Astrocyte (in vitro differentiated cells and primary cell): ENCODE results near the gene GADL1. TPM values are rescaled to one million over a fixed set of nuclear protein-coding genes. Genes with fewer than 3 reads are reported as not detected.

Source experiments
- DNase-seq: peaks from one replicate; pipeline ENCODE4 v3.0.0-alpha.2; 2010; ENCODE audit warnings: low read depth
- FAIRE-seq: peaks from 2 replicates; lab custom pipeline; 2011; peaks lifted over from hg19 to GRCh38; lab: Jason Lieb, UNC
- H2AFZ ChIP-seq: 2 replicates; pipeline ENCODE4 v1.6.0; 2012; ENCODE audit warnings: low read depth, low read length, inconsistent platforms
- H3K27ac ChIP-seq: 2 replicates; pipeline ENCODE4 v1.5.1; 2011; ENCODE audit warnings: low read depth, low read length, inconsistent platforms
- H3K27me3 ChIP-seq: 2 replicates; pipeline ENCODE4 v1.6.0; 2011; ENCODE audit warnings: low read length, inconsistent platforms; ENCODE audit not compliant: insufficient read depth
- H3K36me3 ChIP-seq: 2 replicates; pipeline ENCODE4 v1.5.1; 2011; ENCODE audit warnings: low read length, inconsistent platforms; ENCODE audit not compliant: insufficient read depth
- H3K4me1 ChIP-seq: 2 replicates; pipeline ENCODE4 v1.5.1; 2011; ENCODE audit warnings: low read length, inconsistent platforms; ENCODE audit not compliant: insufficient read depth
- H3K4me2 ChIP-seq: 2 replicates; pipeline ENCODE4 v1.6.0; 2012; ENCODE audit warnings: low read length, inconsistent platforms
- H3K4me3 ChIP-seq: 2 replicates; pipeline ENCODE4 v1.5.1; 2011; ENCODE audit warnings: low read depth, mild to moderate bottlenecking, low read length, inconsistent platforms; ENCODE audit not compliant: insufficient read depth
- H3K79me2 ChIP-seq: 2 replicates; pipeline ENCODE4 v1.6.0; 2012; ENCODE audit warnings: mild to moderate bottlenecking, low read length, inconsistent platforms; ENCODE audit not compliant: insufficient read depth
- H3K9ac ChIP-seq: 2 replicates; pipeline ENCODE4 v1.6.0; 2012; ENCODE audit warnings: mild to moderate bottlenecking, low read length, inconsistent platforms
- H3K9me3 ChIP-seq: 2 replicates; pipeline ENCODE4 v1.5.1; 2012; ENCODE audit warnings: low read depth, mild to moderate bottlenecking, low read length, inconsistent platforms; ENCODE audit not compliant: insufficient read depth
- H4K20me1 ChIP-seq: 2 replicates; pipeline ENCODE4 v1.6.0; 2012; ENCODE audit warnings: low read length, inconsistent platforms; ENCODE audit not compliant: insufficient read depth
- H3K27ac Mint-ChIP-seq: one replicate; pipeline ENCODE4 v1.8.0; 2021; ENCODE audit warnings: mild to moderate bottlenecking, mixed read lengths; ENCODE audit not compliant: unreplicated experiment
- H3K27me3 Mint-ChIP-seq: one replicate; pipeline ENCODE4 v1.8.0; 2021; ENCODE audit warnings: low read depth, mixed read lengths; ENCODE audit not compliant: unreplicated experiment
- H3K36me3 Mint-ChIP-seq: one replicate; pipeline ENCODE4 v1.8.0; 2021; ENCODE audit warnings: low read depth, mixed read lengths; ENCODE audit not compliant: unreplicated experiment
- H3K4me1 Mint-ChIP-seq: one replicate; pipeline ENCODE4 v1.8.0; 2021; ENCODE audit warnings: low read depth, mixed read lengths; ENCODE audit not compliant: unreplicated experiment
- H3K4me3 Mint-ChIP-seq: one replicate; pipeline ENCODE4 v1.8.0; 2021; ENCODE audit warnings: mild to moderate bottlenecking, moderate library complexity, mixed read lengths; ENCODE audit not compliant: unreplicated experiment
- H3K9me3 Mint-ChIP-seq: one replicate; pipeline ENCODE4 v1.8.0; 2021; ENCODE audit warnings: mild to moderate bottlenecking, mixed read lengths; ENCODE audit not compliant: unreplicated experiment
- EZH2 ChIP-seq: IDR thresholded peaks from 2 replicates; pipeline ENCODE4 v1.6.1; 2012; ENCODE audit warnings: mild to moderate bottlenecking, low read length, inconsistent platforms; ENCODE audit not compliant: insufficient read depth
- total RNA-seq: library from RNA; stranded (reverse); gene quantifications from 2 replicates; pipeline ENCODE4 v1.2.1, GENCODE V29; 2021
- TF ChIP-seq, protein P1 (sequence below): IDR thresholded peaks from 2 replicates; pipeline ENCODE4 v1.5.1; 2011; ENCODE audit warnings: low read depth, mild to moderate bottlenecking, inconsistent platforms, low read length, moderate library complexity; ENCODE audit not compliant: insufficient read depth

GADL1 gene
- total RNA-seq, 1 donor from 2014 or later: 0.09 TPM

DNA sequence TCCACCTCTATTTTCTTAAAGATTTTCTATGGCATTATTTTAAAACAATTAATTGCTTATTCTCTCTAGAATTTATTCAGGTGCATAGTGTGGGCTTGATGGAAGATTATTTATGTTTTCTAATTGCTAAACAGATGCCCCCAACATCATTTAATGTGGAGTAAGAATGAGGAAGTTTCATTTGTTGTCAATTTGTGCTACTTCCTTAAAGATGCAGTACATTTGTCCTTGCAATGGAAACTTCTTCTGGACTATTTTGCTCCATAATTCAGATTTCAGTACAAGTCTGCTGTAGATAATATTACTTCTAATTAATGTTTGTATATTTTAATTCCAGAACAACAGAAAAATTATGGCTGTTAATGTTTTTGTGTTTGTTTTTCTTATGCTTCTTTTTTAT, 183.3 kb downstream of the GADL1 start:
- H3K36me3 ChIP-seq: no peaks in the 10 kb centered on the region
- no peak overlapping the region for H3K9ac ChIP-seq
- no peak for DNase-seq
- no peak overlapping the region for H3K27ac ChIP-seq
- H2AFZ ChIP-seq: no peak overlapping the region
- no peak overlapping the region for H3K4me3 ChIP-seq
- H3K27me3 Mint-ChIP-seq: no peaks in the 10 kb centered on the region
- H3K4me2 ChIP-seq: no peak overlapping the region
- TF ChIP-seq EZH2: no peak
- TF ChIP-seq, protein P1, sequence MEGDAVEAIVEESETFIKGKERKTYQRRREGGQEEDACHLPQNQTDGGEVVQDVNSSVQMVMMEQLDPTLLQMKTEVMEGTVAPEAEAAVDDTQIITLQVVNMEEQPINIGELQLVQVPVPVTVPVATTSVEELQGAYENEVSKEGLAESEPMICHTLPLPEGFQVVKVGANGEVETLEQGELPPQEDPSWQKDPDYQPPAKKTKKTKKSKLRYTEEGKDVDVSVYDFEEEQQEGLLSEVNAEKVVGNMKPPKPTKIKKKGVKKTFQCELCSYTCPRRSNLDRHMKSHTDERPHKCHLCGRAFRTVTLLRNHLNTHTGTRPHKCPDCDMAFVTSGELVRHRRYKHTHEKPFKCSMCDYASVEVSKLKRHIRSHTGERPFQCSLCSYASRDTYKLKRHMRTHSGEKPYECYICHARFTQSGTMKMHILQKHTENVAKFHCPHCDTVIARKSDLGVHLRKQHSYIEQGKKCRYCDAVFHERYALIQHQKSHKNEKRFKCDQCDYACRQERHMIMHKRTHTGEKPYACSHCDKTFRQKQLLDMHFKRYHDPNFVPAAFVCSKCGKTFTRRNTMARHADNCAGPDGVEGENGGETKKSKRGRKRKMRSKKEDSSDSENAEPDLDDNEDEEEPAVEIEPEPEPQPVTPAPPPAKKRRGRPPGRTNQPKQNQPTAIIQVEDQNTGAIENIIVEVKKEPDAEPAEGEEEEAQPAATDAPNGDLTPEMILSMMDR: no peak
- no peaks in the 10 kb centered on the region for H3K4me1 ChIP-seq
- no peaks in the 10 kb centered on the region for H3K9me3 ChIP-seq
- H3K27me3 ChIP-seq: no peaks in the 10 kb centered on the region
- no peak for FAIRE-seq
- no peak overlapping the region for H3K27ac Mint-ChIP-seq
- peaks cover 10% of the 10 kb centered on the region for H3K9me3 Mint-ChIP-seq
- no peak overlapping the region for H3K4me3 Mint-ChIP-seq
- no peaks in the 10 kb centered on the region for H4K20me1 ChIP-seq
- no peaks in the 10 kb centered on the region for H3K4me1 Mint-ChIP-seq
- no peaks in the 10 kb centered on the region for H3K79me2 ChIP-seq
- H3K36me3 Mint-ChIP-seq: peaks cover 4% of the 10 kb centered on the region

DNA sequence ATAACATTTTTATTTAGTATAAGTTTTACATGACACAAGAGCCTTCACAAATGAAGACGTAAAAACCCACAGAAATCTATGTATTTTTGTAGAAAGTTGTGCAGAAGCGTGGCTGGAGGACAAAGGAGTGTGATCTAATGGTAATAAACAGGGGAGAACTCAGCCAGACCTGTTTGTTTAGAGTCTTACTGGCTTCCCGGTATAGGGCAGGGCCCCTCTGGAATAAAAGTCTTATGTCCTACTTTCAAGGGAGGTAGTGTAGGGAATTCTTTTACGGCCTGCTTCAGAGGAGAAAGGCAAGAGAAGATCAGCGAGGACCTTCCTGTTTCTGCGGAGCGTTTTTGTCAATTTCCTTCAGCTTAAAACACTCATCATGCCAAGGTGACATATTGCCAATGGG, 184.4 kb downstream of the GADL1 start:
- Mint-ChIP-seq H3K27ac (no peak overlapping the region), H3K4me3 (no peak overlapping the region)
- H2AFZ ChIP-seq: no peak overlapping the region

DNA sequence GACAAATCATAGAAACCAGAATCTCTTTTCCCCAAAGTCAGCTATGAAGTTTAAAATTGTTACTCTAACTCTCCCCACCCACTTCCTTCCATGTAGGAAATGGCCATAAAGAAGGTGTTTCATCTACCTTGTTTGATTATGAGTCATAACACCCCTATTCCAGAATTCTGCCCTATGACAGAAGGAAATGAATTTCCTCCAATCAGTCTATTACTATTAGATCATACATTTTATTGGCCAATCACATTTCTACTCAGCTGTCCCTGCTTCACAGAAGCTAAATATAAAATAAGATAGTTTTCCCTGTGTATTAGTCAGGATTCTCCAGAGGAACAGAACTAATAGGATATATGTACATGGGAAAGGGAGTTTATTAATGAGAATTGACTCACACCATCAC, 186.0 kb downstream of the GADL1 start:
- FAIRE-seq: no peak
- H3K36me3 Mint-ChIP-seq: peaks cover 6% of the 10 kb centered on the region
- no peaks in the 10 kb centered on the region for H3K4me1 ChIP-seq
- H2AFZ ChIP-seq: no peak overlapping the region
- no peak for DNase-seq
- no peaks in the 10 kb centered on the region for H3K4me1 Mint-ChIP-seq
- peaks cover 8% of the 10 kb centered on the region for H3K9me3 Mint-ChIP-seq
- H3K27ac Mint-ChIP-seq: no peak overlapping the region
- H3K9me3 ChIP-seq: no peaks in the 10 kb centered on the region
- no peak for TF ChIP-seq EZH2
- TF ChIP-seq, protein P1: no peak
- H3K79me2 ChIP-seq: no peaks in the 10 kb centered on the region
- no peaks in the 10 kb centered on the region for H3K27me3 ChIP-seq
- H3K4me2 ChIP-seq: no peak overlapping the region
- H3K36me3 ChIP-seq: no peaks in the 10 kb centered on the region
- no peaks in the 10 kb centered on the region for H4K20me1 ChIP-seq
- H3K9ac ChIP-seq: no peak overlapping the region
- no peak overlapping the region for H3K4me3 Mint-ChIP-seq
- H3K4me3 ChIP-seq: no peak overlapping the region
- no peak overlapping the region for H3K27ac ChIP-seq
- H3K27me3 Mint-ChIP-seq: no peaks in the 10 kb centered on the region

More for the DNA sequence above, 184.4 kb downstream of the GADL1 start:
- H3K9me3 Mint-ChIP-seq: peaks cover 10% of the 10 kb centered on the region
- no peak for DNase-seq
- Histone ChIP-seq H4K20me1 (no peaks in the 10 kb centered on the region), H3K79me2 (no peaks in the 10 kb centered on the region), H3K4me1 (no peaks in the 10 kb centered on the region), H3K4me3 (no peak overlapping the region), H3K27ac (no peak overlapping the region), H3K9ac (no peak overlapping the region), H3K27me3 (no peaks in the 10 kb centered on the region), H3K9me3 (no peaks in the 10 kb centered on the region), H3K4me2 (no peak overlapping the region), H3K36me3 (no peaks in the 10 kb centered on the region)
- H3K36me3 Mint-ChIP-seq: peaks cover 6% of the 10 kb centered on the region
- H3K4me1 Mint-ChIP-seq: no peaks in the 10 kb centered on the region
- FAIRE-seq: no peak
- TF ChIP-seq, protein P1: no peak
- no peak for TF ChIP-seq EZH2
- no peaks in the 10 kb centered on the region for H3K27me3 Mint-ChIP-seq
